ENCODE measurements around the gene ITFG1.

- no peak for TF ChIP-seq CTCF (IDR thresholded peaks at IDR 0.05)
- TF ChIP-seq POLR2A (IDR thresholded peaks at IDR 0.05), result no peak
- TF ChIP-seq POLR2AphosphoS5 (IDR thresholded peaks at IDR 0.05), result no peak
Measured at GRCh38 chr16:47310792-47311211, 150.1 kb downstream of the ITFG1 start.

Measured in gastroesophageal sphincter (tissue), 3 donors.